Esophagus muscularis mucosa (tissue), 4 donors: ENCODE data around the gene ZBTB22. TPM values are rescaled to one million over a fixed set of nuclear protein-coding genes. Genes with fewer than 3 reads are reported as not detected.

Experiments
- DNase-seq: peaks from one replicate; pipeline ENCODE4 v3.0.0-alpha.2; 2017; ENCODE audit errors: extremely low spot score
- H3K27ac ChIP-seq, 4 donors: fragments of 200-600 bp; sonication (generic); replicated peaks in 1 of 4; 1 replicate in 3 of 4; 2 replicates in 1 of 4; pipeline ENCODE4 v1.5.1; 2016 to 2019; ENCODE audit warnings: mild to moderate bottlenecking in 1 of 4
- H3K27me3 ChIP-seq, 4 donors: fragments of 200-600 bp; sonication (generic); one replicate each; pipeline versions ENCODE4 v1.5.1 to v1.6.0; 2016 to 2019
- H3K36me3 ChIP-seq, 4 donors: fragments of 200-600 bp; sonication (generic); one replicate each; pipeline ENCODE4 v1.5.1; 2016 to 2019
- H3K4me1 ChIP-seq, 4 donors: fragments of 200-600 bp; sonication (generic); one replicate each; pipeline ENCODE4 v1.5.1; 2016 to 2019
- H3K4me3 ChIP-seq, 4 donors: fragments of 200-600 bp; sonication (generic); 1 replicate in 2 of 4; 2 replicates in 2 of 4; pipeline ENCODE4 v1.5.1; 2016 to 2019; ENCODE audit warnings: mild to moderate bottlenecking in 4 of 4, moderate library complexity in 1 of 4
- H3K9me3 ChIP-seq, 4 donors: fragments of 200-600 bp; sonication (generic); 1 replicate in 3 of 4; 2 replicates in 1 of 4; pipeline ENCODE4 v1.5.1; 2016 to 2019
- EP300 ChIP-seq: sonication (generic); formaldehyde crosslinking; IDR thresholded peaks from one replicate; pipeline ENCODE4 v1.6.1; 2017; ENCODE audit warnings: antibody characterized with exemption
- POLR2A ChIP-seq: fragments of 450-650 bp; IDR thresholded peaks from one replicate; pipeline ENCODE4 v1.6.1; 2017; ENCODE audit warnings: antibody characterized with exemption, moderate library complexity, mild to moderate bottlenecking, low read depth
- POLR2AphosphoS5 ChIP-seq, 2 donors: sonication (generic); formaldehyde crosslinking; IDR thresholded peaks; one replicate each; pipeline ENCODE4 v1.6.1; 2017; ENCODE audit warnings: antibody characterized with exemption in 2 of 2
- WGBS: methylation state at CpG from one replicate; pipeline ENCODE4 v1.1.5; 2018; 5-methylcytosine and 5-hydroxymethylcytosine counted together
- intact Hi-C: fragments of 100-400 bp; cut with DNase I; formaldehyde crosslinking; loops from one replicate; pipeline ENCODE4 v1.15.1; 2023
- total RNA-seq, 4 donors: library from RNA; depleted of rRNA; stranded (reverse); fragments of >200 nt; gene quantifications; one replicate each; pipeline versions ENCODE4 v1.1.0 to v1.2.1, GENCODE V29; 2016
- TF ChIP-seq, protein P1 (sequence below), 3 experiments: fragments of 200-600 bp in 2 of 3; fragments of 450-650 bp in 1 of 3; sonication (generic) in 2 of 3; IDR thresholded peaks; one replicate each; pipeline ENCODE4 v1.5.1; 2017 to 2019; ENCODE audit warnings: antibody characterized with exemption in 3 of 3, mild to moderate bottlenecking in 2 of 3, moderate library complexity in 1 of 3

The ZBTB22 gene
- total RNA-seq, 4 donors from 2014 or later, result 12.9 to 24.2 (median 15.8) TPM

DNA sequence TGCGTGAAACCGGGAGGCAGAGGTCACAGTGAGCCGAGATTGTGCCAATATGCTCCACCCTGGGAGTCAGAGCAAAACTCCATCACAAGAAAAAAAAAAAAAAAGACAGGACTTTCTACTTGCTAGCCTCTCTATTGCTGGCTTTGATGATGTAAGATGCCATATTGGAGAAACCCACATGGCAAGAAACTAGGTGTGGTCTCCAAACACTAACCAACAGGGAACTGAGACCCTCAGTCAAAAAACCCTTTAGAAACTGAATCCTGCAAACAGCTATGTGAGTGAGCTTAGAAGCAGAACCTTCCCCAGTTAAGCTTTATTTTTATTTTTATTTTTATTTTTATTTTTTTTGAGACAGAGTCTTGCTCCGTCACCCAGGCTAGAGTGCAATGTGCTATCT, 18.4 kb upstream of the ZBTB22 start:
- intact Hi-C loops, result no loop called here
- Histone ChIP-seq H3K9me3 (no peaks in the 10 kb centered on the region), H3K36me3 (no peaks in the 10 kb centered on the region), H3K27me3 (no peaks in the 10 kb centered on the region), H3K27ac (no peak overlapping the region), H3K4me1 (no peaks in the 10 kb centered on the region), H3K4me3 (no peak overlapping the region)
- DNase-seq, result no peak
- TF ChIP-seq POLR2AphosphoS5 (IDR thresholded peaks at IDR 0.05), result no peak
- TF ChIP-seq POLR2A, result no peak
- TF ChIP-seq EP300, result no peak
- TF ChIP-seq, protein P1, sequence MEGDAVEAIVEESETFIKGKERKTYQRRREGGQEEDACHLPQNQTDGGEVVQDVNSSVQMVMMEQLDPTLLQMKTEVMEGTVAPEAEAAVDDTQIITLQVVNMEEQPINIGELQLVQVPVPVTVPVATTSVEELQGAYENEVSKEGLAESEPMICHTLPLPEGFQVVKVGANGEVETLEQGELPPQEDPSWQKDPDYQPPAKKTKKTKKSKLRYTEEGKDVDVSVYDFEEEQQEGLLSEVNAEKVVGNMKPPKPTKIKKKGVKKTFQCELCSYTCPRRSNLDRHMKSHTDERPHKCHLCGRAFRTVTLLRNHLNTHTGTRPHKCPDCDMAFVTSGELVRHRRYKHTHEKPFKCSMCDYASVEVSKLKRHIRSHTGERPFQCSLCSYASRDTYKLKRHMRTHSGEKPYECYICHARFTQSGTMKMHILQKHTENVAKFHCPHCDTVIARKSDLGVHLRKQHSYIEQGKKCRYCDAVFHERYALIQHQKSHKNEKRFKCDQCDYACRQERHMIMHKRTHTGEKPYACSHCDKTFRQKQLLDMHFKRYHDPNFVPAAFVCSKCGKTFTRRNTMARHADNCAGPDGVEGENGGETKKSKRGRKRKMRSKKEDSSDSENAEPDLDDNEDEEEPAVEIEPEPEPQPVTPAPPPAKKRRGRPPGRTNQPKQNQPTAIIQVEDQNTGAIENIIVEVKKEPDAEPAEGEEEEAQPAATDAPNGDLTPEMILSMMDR (IDR thresholded peaks at IDR 0.05), result no peak
- WGBS, result 83% methylated on average over 4 of the region's 4 CpGs

DNA sequence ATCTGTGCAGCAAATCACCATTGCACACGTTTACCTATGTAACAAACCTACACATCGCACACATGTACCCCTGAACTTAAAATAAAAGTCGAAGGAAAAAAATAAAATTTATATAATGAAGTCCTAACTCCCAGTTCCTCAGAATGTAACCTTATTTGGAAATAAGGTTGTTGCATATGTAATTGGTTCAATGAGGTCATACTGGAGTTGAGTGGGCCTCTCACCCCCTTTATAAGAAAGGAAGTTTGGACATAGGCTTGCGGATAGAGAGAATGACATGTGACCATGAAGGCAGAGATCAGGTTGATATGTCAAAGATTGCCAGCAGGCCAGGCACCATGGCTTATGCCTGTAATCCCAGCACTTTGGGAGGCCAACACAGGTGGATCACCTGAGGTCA, 16.1 kb upstream of the ZBTB22 start:
- 87% methylated on average over 4 of the region's 4 CpGs for WGBS
- intact Hi-C loops, result no loop called here
- Histone ChIP-seq H3K27me3 (no peaks in the 10 kb centered on the region), H3K9me3 (no peaks in the 10 kb centered on the region), H3K27ac (no peak overlapping the region), H3K4me1 (no peaks in the 10 kb centered on the region), H3K36me3 (no peaks in the 10 kb centered on the region), H3K4me3 (no peak overlapping the region)
- no peak for DNase-seq
- TF ChIP-seq, protein P1 (IDR thresholded peaks at IDR 0.05), result no peak
- TF ChIP-seq POLR2AphosphoS5 (IDR thresholded peaks at IDR 0.05) (no peak), EP300 (no peak), POLR2A (no peak)

DNA sequence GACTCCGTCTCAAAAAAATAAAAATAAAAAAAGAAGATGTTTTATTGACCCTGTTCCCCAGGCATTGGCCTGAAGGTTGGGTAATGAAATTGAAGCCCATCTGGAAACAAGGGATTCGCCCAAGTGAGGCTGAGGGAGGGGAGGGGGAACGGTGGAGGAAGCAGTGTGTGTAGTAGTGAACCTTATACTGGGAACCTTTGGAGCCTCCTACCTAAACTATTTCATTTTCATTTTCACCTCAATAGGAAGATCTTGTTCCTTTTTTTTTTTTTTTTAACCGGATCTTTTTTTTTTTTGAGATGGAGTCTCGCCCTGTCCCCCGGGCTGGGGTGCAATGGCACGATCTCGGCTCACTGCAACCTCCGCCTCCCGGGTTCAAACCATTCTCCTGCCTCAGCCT, 13.2 kb upstream of the ZBTB22 start:
- Histone ChIP-seq H3K4me3 (no peak overlapping the region), H3K4me1 (no peaks in the 10 kb centered on the region), H3K27me3 (no peaks in the 10 kb centered on the region), H3K9me3 (no peaks in the 10 kb centered on the region), H3K36me3 (no peaks in the 10 kb centered on the region), H3K27ac (no peak overlapping the region)
- TF ChIP-seq POLR2A, result no peak
- TF ChIP-seq, protein P1 (IDR thresholded peaks at IDR 0.05), result no peak
- no peak for TF ChIP-seq POLR2AphosphoS5 (IDR thresholded peaks at IDR 0.05)
- no peak for TF ChIP-seq EP300
- WGBS, result 82% methylated on average over 10 of the region's 10 CpGs
- DNase-seq, result no peak
- intact Hi-C loops, result no loop called here

DNA sequence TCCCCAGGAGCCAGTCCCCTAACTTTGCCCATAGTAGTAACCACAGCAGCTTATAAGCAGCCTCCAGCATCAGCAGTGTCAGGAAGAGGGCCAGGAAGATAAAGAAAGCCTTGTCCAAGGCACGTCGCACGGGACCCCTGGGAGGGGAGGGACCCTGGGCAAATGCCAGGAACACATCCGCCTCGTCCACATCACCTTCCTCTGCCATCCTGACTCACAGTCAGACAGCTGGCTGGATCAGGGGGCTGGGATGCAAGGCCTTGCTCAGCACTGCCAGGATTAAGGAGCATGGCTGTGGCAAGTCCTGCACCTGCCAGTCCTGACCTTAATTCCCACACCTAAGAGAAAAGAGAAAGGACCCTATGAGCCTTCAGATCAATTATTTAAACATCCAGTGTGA, 11.5 kb upstream of the ZBTB22 start:
- DNase-seq, result no peak
- no peaks in the 10 kb centered on the region for H3K27me3 ChIP-seq
- H3K4me1 ChIP-seq, result peaks cover under 1 to 3% (median under 1%) of the 10 kb centered on the region in 4 donors
- no peak overlapping the region for H3K4me3 ChIP-seq
- TF ChIP-seq, protein P1 (IDR thresholded peaks at IDR 0.05), result no peak
- no peak for TF ChIP-seq EP300
- no peak for TF ChIP-seq POLR2A
- no peak for TF ChIP-seq POLR2AphosphoS5 (IDR thresholded peaks at IDR 0.05)
- no peak overlapping the region for H3K27ac ChIP-seq
- WGBS, result 55% methylated on average over 5 of the region's 5 CpGs
- no peaks in the 10 kb centered on the region for H3K9me3 ChIP-seq
- intact Hi-C loops, result no loop called here
- no peaks in the 10 kb centered on the region for H3K36me3 ChIP-seq

DNA sequence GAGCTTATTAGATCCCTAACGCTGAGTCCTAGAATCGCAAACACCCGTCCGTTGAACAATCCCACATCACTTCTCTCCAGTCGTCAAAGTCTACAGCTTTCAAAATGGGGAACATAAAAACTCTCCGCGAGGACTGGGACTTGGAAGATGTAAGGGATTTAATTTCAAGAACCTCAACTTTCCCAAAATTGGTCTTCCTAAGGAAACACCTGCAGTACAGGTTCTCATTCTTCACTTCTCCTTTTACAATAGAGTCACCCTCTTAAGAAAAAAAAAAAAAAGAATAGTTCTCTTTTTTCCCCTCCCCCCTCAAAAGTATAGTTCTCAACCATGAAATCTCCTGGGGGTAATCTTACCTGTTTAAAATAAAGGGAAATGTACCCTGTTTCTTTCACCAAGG, 6.6 kb upstream of the ZBTB22 start:
- no peaks in the 10 kb centered on the region for H3K9me3 ChIP-seq

More for the DNA sequence above, 6.6 kb upstream of the ZBTB22 start:
- H3K4me3 ChIP-seq, result peak overlapping the region; percentile 67 to 91 (median 78)
- no peaks in the 10 kb centered on the region for H3K27me3 ChIP-seq
- 25% methylated on average over 7 of the region's 7 CpGs for WGBS
- peaks cover 21 to 25% (median 23%) of the 10 kb centered on the region in 4 donors for H3K36me3 ChIP-seq
- TF ChIP-seq POLR2A, result no peak
- no peak for TF ChIP-seq POLR2AphosphoS5 (IDR thresholded peaks at IDR 0.05)
- no peak for TF ChIP-seq EP300
- TF ChIP-seq, protein P1 (IDR thresholded peaks at IDR 0.05), result no peak
- intact Hi-C loops, result no loop called here
- H3K4me1 ChIP-seq, result peaks cover 32 to 43% (median 40%) of the 10 kb centered on the region in 4 donors
- no peak for DNase-seq
- peak overlapping the region; percentile 81 to 91 (median 88) for H3K27ac ChIP-seq
